ENCODE measurements around the gene NPEPPS.

NPEPPS gene

DNA sequence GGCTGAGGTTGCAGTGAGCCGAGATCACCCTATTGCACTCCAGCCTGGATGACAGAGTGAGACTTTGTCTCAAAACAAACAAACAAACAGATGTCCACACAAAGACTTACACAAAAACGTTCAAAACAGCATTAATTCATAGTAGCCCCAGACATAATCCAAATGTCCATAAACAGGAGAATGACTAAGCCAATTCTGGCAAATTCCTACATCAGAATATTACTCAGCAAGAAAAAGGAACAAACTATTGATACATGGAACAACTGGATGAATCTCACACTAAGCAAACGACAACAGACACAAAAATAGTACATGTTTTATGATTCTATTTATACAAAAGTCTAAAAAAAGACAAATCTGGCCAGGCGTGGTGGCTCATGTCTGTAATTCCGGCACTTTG lies 108.0 kb downstream of the NPEPPS start:
- no peaks in the 10 kb centered on the region for H3K27me3 ChIP-seq (ENCODE audit: control insufficient read depth, insufficient read depth, low read length)
- H3K4me3 ChIP-seq (ENCODE audit: low read length) = no peak overlapping the region
- no peaks in the 10 kb centered on the region for H3K36me3 ChIP-seq (ENCODE audit: control insufficient read depth, insufficient read depth, low read length)
- no peaks in the 10 kb centered on the region for H3K9me3 ChIP-seq (ENCODE audit: control insufficient read depth, low read length)
- no peaks in the 10 kb centered on the region for H3K4me1 ChIP-seq (ENCODE audit: control insufficient read depth, insufficient read depth, low read length)
- H3K9ac ChIP-seq (ENCODE audit: low read length) = no peak overlapping the region

DNA sequence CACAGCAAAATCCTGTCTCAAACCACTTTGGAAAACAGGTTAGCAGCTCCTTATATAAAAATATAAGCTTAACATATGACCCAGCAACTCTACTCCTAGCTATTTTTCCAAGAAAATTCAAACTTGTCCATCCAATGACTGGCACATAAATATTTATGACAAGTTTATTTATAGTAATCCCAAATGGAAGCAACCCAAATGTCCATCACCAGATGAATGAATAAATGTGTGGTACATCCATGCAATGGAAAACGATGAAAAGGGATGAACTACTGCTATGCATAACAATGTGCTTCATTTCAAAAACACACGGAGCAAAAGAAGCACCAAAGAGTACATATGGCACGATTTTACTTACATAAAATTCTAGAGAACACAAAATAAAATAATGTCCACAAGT lies 109.2 kb downstream of the NPEPPS start:
- Histone ChIP-seq H3K9ac (ENCODE audit: low read length) (no peak overlapping the region), H3K36me3 (ENCODE audit: control insufficient read depth, insufficient read depth, low read length) (no peaks in the 10 kb centered on the region), H3K9me3 (ENCODE audit: control insufficient read depth, low read length) (no peaks in the 10 kb centered on the region), H3K27me3 (ENCODE audit: control insufficient read depth, insufficient read depth, low read length) (no peaks in the 10 kb centered on the region), H3K4me1 (ENCODE audit: control insufficient read depth, insufficient read depth, low read length) (no peaks in the 10 kb centered on the region), H3K4me3 (ENCODE audit: low read length) (no peak overlapping the region)

DNA sequence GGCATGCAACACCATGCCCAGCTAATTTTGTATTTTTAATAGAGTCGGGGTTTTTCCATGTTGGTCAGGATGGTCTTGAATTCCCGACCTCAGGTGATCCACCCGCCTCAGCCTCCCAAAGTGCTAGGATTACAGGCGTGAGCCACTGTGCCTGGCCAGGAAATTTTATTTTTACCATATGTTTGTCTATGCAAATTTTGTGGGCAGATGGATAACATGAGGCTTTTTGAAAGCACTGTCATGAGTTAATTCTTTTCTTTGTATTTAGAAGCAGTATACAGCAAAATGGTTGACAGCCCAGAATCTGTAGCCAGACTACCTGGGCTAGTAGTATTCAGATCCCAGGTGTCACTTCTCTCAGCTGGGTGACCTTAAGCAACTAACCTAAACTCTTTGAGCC lies 110.3 kb downstream of the NPEPPS start:
- Histone ChIP-seq H3K9ac (ENCODE audit: low read length) (no peak overlapping the region), H3K4me3 (ENCODE audit: low read length) (no peak overlapping the region), H3K4me1 (ENCODE audit: control insufficient read depth, insufficient read depth, low read length) (no peaks in the 10 kb centered on the region), H3K36me3 (ENCODE audit: control insufficient read depth, insufficient read depth, low read length) (no peaks in the 10 kb centered on the region), H3K27me3 (ENCODE audit: control insufficient read depth, insufficient read depth, low read length) (no peaks in the 10 kb centered on the region), H3K9me3 (ENCODE audit: control insufficient read depth, low read length) (no peaks in the 10 kb centered on the region)

DNA sequence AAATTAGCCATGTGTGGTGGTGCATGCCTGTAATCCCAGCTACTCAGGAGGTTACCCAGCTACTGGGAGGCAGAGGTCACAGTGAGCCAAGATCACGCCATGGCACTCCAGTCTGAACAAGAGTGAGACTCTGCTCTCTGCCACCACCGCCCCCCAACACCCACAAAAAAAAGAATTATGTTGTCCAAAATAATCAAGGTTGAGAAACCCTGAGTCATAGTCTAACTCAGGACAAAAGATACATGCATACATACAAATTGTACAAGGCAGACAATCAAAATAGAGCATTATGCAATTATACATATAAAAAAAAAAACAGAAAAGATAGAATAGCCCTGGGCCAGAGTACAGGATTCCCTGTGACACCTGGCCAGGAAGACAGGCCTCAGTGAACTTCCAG lies 112.2 kb downstream of the NPEPPS start:
- Histone ChIP-seq H3K4me3 (ENCODE audit: low read length) (no peak overlapping the region), H3K36me3 (ENCODE audit: control insufficient read depth, insufficient read depth, low read length) (no peaks in the 10 kb centered on the region), H3K27me3 (ENCODE audit: control insufficient read depth, insufficient read depth, low read length) (no peaks in the 10 kb centered on the region), H3K9me3 (ENCODE audit: control insufficient read depth, low read length) (no peaks in the 10 kb centered on the region), H3K4me1 (ENCODE audit: control insufficient read depth, insufficient read depth, low read length) (no peaks in the 10 kb centered on the region), H3K9ac (ENCODE audit: low read length) (no peak overlapping the region)

DNA sequence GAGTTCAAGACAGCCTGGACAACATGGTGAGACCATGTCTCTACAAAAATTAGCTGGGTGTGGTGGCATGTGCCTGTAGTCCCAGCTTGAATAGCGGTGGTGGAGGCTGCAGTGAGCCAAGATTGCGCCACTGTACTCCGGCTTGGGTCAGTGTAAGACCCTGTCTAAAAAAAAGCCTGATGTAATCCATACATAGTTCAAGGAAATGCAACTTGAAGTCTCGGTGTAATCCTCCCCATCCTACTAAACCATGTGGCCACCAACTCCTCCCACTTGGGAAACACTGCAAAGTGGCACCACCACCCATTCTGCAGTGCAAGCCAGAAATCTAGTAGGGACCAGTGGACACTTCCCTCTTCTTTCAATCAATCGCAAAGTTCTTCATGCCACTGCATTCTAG lies 113.4 kb downstream of the NPEPPS start:
- H3K4me1 ChIP-seq (ENCODE audit: control insufficient read depth, insufficient read depth, low read length) = peaks cover 5% of the 10 kb centered on the region
- H3K27me3 ChIP-seq (ENCODE audit: control insufficient read depth, insufficient read depth, low read length) = no peaks in the 10 kb centered on the region
- no peak overlapping the region for H3K9ac ChIP-seq (ENCODE audit: low read length)
- no peaks in the 10 kb centered on the region for H3K9me3 ChIP-seq (ENCODE audit: control insufficient read depth, low read length)
- H3K36me3 ChIP-seq (ENCODE audit: control insufficient read depth, insufficient read depth, low read length) = no peaks in the 10 kb centered on the region
- no peak overlapping the region for H3K4me3 ChIP-seq (ENCODE audit: low read length)

DNA sequence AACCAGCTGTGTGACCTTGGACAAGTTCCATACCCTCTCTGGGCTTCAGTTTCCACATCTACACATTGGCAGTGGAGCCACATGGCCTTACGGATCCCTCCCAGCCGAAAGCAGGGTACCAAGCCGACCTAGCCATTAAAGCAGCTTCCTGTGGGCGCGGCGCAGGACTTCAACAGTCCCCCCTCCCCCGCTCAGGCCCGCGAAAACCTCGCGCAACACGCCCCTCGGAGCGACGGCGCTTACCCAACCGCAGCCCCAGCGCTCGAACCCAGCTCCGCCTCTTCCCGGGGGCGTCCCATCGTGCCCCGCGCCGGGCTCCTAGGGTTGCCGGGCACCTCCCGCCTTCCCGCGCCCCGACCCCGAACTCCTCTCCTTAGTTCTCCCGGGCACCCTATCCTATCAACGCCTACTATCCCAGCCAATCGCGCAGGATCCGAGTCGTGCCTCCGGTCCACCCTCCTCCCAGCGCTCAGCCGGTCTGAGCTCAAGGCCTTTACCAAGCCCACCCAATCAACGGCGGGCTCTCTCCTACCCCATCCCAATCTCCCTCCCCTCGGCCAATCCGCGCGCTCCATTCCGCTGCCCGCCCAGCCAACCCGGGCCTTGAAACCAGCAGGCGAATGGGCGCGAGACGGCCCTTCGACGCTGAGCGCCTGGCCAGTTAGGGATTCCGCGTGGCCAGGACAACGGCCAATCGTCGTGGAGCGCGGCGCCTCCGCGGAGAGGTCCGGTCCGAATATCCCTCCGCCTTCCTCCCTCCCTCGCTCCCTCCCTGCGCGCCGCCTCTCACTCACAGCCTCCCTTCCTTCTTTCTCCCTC lies 118.5 kb downstream of the NPEPPS start, which contains the start of gene KPNB1:
Gene KPNB1, plus strand, starts transcription at position 767 of the 819 bp plus-strand sequence. CDS start 326 bp downstream, outside the sequence.
- Histone ChIP-seq H3K27me3 (ENCODE audit: control insufficient read depth, insufficient read depth, low read length) (no peaks in the 10 kb centered on the region), H3K9ac (ENCODE audit: low read length) (peak within 1 kb of the TSS; percentile 77), H3K9me3 (ENCODE audit: control insufficient read depth, low read length) (no peaks in the 10 kb centered on the region), H3K36me3 (ENCODE audit: control insufficient read depth, insufficient read depth, low read length) (peaks cover 10% of the 10 kb centered on the region), H3K4me1 (ENCODE audit: control insufficient read depth, insufficient read depth, low read length) (peaks cover 11% of the 10 kb centered on the region), H3K4me3 (ENCODE audit: low read length) (peak within 1 kb of the TSS; percentile 89)

DNA sequence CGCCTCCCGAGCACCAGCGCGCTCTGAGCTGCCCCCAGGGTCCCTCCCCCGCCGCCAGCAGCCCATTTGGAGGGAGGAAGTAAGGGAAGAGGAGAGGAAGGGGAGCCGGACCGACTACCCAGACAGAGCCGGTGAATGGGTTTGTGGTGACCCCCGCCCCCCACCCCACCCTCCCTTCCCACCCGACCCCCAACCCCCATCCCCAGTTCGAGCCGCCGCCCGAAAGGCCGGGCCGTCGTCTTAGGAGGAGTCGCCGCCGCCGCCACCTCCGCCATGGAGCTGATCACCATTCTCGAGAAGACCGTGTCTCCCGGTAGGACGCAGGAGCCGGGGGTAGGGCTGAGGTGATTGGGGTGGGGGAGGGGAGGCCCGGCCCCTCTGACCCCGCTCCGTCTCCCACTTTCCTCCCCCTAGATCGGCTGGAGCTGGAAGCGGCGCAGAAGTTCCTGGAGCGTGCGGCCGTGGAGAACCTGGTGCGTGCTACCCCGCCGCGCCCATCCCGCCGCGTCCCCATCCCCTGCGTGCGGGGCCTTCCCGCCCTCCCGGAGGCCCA lies 119.1 kb downstream of the NPEPPS start:
- no peaks in the 10 kb centered on the region for H3K27me3 ChIP-seq (ENCODE audit: control insufficient read depth, insufficient read depth, low read length)
- H3K9me3 ChIP-seq (ENCODE audit: control insufficient read depth, low read length) = no peaks in the 10 kb centered on the region
- no peak overlapping the region for H3K4me3 ChIP-seq (ENCODE audit: low read length)
- peak overlapping the region; percentile 48 for H3K9ac ChIP-seq (ENCODE audit: low read length)
- H3K36me3 ChIP-seq (ENCODE audit: control insufficient read depth, insufficient read depth, low read length) = peaks cover 12% of the 10 kb centered on the region
- H3K4me1 ChIP-seq (ENCODE audit: control insufficient read depth, insufficient read depth, low read length) = peaks cover 11% of the 10 kb centered on the region

DNA sequence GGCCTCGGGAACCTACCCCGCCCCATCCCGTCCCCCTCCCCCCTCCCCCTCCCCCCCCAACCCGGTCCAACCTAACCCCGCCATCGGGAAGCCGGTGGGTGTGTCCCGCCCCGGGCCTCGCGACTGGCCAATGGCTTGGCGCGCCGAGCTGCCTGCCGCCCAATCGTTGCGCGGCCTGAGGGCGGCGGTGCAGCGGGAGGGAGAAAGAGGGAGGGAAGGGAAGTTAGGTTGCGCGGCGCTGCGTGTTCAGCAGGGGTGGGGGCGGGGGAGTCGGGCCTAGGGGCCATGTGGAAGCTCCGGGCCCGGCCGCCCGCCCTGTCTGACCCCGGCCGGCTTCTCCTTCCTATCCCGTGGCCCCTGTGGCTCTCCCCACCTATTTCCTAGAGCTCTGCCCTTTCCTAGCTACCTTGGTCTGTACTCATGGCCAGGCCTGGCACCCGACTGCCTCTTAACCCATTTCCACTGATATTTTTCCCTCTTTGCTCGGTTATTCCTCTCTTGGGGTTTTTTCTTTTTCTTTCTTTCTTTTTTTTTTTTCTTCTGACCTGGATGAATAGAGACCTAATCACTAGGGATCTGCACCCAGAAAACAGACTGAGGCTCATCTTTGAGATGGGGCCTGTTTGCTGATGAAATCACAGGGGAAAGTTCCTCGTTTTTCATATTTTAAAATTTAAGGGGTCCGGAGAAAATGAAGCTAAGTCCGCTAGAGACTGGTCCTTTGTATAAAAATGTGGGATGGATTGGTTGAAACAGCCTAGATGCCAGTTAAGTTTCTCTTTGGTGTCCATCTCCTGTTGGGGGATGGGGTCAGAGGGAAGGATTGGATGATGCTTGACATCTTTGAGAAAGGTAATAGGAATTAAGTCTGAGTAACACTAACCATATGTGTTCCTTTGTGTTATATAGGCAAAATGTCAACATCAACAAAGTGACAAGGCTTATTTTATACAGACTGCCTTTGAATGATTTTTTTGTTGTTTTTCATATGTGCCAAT lies 119.9 kb downstream of the NPEPPS start:
- H3K27me3 ChIP-seq (ENCODE audit: control insufficient read depth, insufficient read depth, low read length) = no peaks in the 10 kb centered on the region
- peaks cover 11% of the 10 kb centered on the region for H3K4me1 ChIP-seq (ENCODE audit: control insufficient read depth, insufficient read depth, low read length)
- peaks cover 20% of the 10 kb centered on the region for H3K36me3 ChIP-seq (ENCODE audit: control insufficient read depth, insufficient read depth, low read length)
- no peaks in the 10 kb centered on the region for H3K9me3 ChIP-seq (ENCODE audit: control insufficient read depth, low read length)
- peak overlapping the region; percentile 52 for H3K4me3 ChIP-seq (ENCODE audit: low read length)
- H3K9ac ChIP-seq (ENCODE audit: low read length) = peak overlapping the region; percentile 63

DNA sequence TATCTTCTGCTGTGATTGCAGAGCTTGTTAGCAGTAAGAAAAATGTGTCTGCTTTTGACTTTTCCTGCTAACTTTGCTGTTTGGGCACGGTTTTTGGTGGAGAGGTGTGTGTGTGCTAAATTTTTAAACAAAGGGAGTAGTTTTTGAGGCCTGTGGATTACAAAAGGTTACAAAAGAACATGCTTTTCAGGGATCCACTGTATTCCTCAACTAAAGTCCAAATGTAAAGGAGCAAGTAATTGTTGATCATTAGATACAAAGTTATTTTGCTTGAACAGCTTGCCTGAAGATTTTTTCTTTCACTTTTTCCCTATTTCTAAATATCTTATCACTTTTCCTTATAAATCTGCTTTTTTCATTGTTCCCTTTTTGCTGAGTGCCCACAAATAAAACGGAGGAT lies 120.8 kb downstream of the NPEPPS start:
- peaks cover 11% of the 10 kb centered on the region for H3K4me1 ChIP-seq (ENCODE audit: control insufficient read depth, insufficient read depth, low read length)
- no peaks in the 10 kb centered on the region for H3K27me3 ChIP-seq (ENCODE audit: control insufficient read depth, insufficient read depth, low read length)
- H3K9ac ChIP-seq (ENCODE audit: low read length) = no peak overlapping the region
- no peaks in the 10 kb centered on the region for H3K9me3 ChIP-seq (ENCODE audit: control insufficient read depth, low read length)
- no peak overlapping the region for H3K4me3 ChIP-seq (ENCODE audit: low read length)
- peaks cover 20% of the 10 kb centered on the region for H3K36me3 ChIP-seq (ENCODE audit: control insufficient read depth, insufficient read depth, low read length)

DNA sequence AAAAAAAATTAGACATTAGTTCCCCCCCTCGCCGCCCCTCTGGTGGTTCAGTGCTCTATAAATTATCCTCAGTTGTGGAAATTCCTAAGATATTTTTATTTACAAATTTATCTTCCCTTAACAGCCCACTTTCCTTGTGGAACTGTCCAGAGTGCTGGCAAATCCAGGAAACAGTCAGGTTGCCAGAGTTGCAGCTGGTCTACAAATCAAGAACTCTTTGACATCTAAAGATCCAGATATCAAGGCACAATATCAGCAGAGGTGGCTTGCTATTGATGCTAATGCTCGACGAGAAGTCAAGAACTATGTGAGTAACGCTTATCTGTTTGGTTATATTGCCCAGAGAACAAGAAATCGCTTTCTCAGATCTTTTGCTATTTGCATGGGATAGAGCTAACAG lies 121.7 kb downstream of the NPEPPS start:
- Histone ChIP-seq H3K27me3 (ENCODE audit: control insufficient read depth, insufficient read depth, low read length) (no peaks in the 10 kb centered on the region), H3K36me3 (ENCODE audit: control insufficient read depth, insufficient read depth, low read length) (peaks cover 22% of the 10 kb centered on the region), H3K9ac (ENCODE audit: low read length) (no peak overlapping the region), H3K4me3 (ENCODE audit: low read length) (no peak overlapping the region), H3K4me1 (ENCODE audit: control insufficient read depth, insufficient read depth, low read length) (peaks cover 11% of the 10 kb centered on the region), H3K9me3 (ENCODE audit: control insufficient read depth, low read length) (no peaks in the 10 kb centered on the region)

DNA sequence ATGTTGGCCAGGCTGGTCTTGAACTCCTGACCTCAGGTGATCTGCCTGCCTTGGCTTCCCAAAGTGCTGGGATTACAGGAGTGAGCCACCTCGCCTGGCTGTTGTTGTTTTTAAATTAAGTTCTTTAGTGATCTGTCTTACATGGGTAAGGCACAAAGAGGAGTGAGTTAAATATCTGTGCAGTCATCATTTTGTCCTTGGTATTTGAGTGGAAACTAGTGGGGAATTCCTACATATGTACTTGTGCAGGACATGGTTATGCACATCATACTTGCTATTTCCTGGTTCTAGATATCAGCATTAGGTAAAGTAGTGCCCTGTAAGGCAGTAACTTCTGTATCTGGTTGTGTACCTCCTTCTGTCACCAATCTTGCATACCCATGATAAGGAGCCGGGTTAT lies 122.5 kb downstream of the NPEPPS start:
- Histone ChIP-seq H3K9ac (ENCODE audit: low read length) (no peak overlapping the region), H3K9me3 (ENCODE audit: control insufficient read depth, low read length) (no peaks in the 10 kb centered on the region), H3K36me3 (ENCODE audit: control insufficient read depth, insufficient read depth, low read length) (peaks cover 31% of the 10 kb centered on the region), H3K4me1 (ENCODE audit: control insufficient read depth, insufficient read depth, low read length) (peaks cover 11% of the 10 kb centered on the region), H3K27me3 (ENCODE audit: control insufficient read depth, insufficient read depth, low read length) (no peaks in the 10 kb centered on the region), H3K4me3 (ENCODE audit: low read length) (no peak overlapping the region)

DNA sequence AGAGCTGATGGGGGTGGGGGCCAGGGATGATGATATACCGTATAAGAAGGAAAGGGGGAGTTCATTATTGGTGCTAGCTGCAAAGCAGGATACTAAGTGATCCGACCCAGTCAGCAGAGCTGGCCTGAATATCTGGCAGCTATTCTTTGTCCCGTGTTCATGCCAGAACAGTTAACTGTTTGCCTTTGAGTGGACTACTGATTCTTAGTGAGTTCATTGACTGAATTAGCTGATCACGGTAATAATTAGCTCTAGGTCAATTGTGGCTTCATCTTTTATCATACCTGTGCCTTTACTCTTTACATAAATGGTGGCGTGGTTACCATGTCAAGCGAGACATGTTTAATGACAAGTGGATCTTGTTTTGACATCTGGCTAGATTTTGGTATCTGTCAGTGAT lies 124.1 kb downstream of the NPEPPS start:
- H3K9ac ChIP-seq (ENCODE audit: low read length) = no peak overlapping the region
- H3K4me1 ChIP-seq (ENCODE audit: control insufficient read depth, insufficient read depth, low read length) = peaks cover 6% of the 10 kb centered on the region

More for the DNA sequence above, 124.1 kb downstream of the NPEPPS start:
- Histone ChIP-seq H3K27me3 (ENCODE audit: control insufficient read depth, insufficient read depth, low read length) (no peaks in the 10 kb centered on the region), H3K4me3 (ENCODE audit: low read length) (no peak overlapping the region), H3K9me3 (ENCODE audit: control insufficient read depth, low read length) (no peaks in the 10 kb centered on the region), H3K36me3 (ENCODE audit: control insufficient read depth, insufficient read depth, low read length) (peaks cover 36% of the 10 kb centered on the region)
